OCI-LY1 (cell line): ENCODE data around the gene ZBTB16.
A peak's percentile ranks its signal among the peaks of the same experiment; 100 is the strongest.

Experiments used
- H2AFZ ChIP-seq: fragments of 200-600 bp; sonication (generic), shearing (Covaris generic); 2 replicates; pipeline ENCODE4 v1.6.0; 2014; ENCODE audit warnings: antibody characterized with exemption, mild to moderate bottlenecking, low read length
- H3F3A ChIP-seq: fragments of 200-600 bp; sonication (generic), shearing (Covaris generic); 2 replicates; pipeline ENCODE4 v1.6.0; 2014; ENCODE audit warnings: mild to moderate bottlenecking, antibody characterized with exemption, low read length, moderate library complexity; ENCODE audit not compliant: insufficient read depth
- H3K27ac ChIP-seq: fragments of 200-600 bp; sonication (generic); 2 replicates; pipeline ENCODE4 v1.5.1; 2014; ENCODE audit warnings: low read length, mixed run types, mild to moderate bottlenecking, low read depth; ENCODE audit not compliant: poor library complexity, severe bottlenecking
- H3K27me3 ChIP-seq: fragments of 200-600 bp; sonication (generic); 2 replicates; pipeline ENCODE4 v1.6.0; 2014; ENCODE audit warnings: antibody characterized with exemption, mild to moderate bottlenecking, low read length, moderate library complexity; ENCODE audit not compliant: insufficient read depth
- H3K36me3 ChIP-seq: fragments of 200-600 bp; sonication (generic); 2 replicates; pipeline ENCODE4 v1.6.1; 2014; ENCODE audit warnings: mild to moderate bottlenecking, antibody characterized with exemption, low read length, moderate library complexity, mixed read lengths; ENCODE audit not compliant: insufficient read depth
- H3K4me1 ChIP-seq: fragments of 200-600 bp; sonication (generic); 2 replicates; pipeline ENCODE4 v1.5.1; 2014; ENCODE audit warnings: mild to moderate bottlenecking, low read length, moderate library complexity; ENCODE audit not compliant: insufficient read depth, severe bottlenecking
- H3K4me2 ChIP-seq: fragments of 200-600 bp; sonication (generic), shearing (Covaris generic); 2 replicates; pipeline ENCODE4 v1.6.1; 2014; ENCODE audit warnings: low read length
- H3K4me3 ChIP-seq: fragments of 200-600 bp; sonication (generic); 2 replicates; pipeline ENCODE4 v1.5.1; 2014; ENCODE audit warnings: low read length, low read depth, mild to moderate bottlenecking, mixed read lengths; ENCODE audit not compliant: poor library complexity, severe bottlenecking
- H3K79me2 ChIP-seq: fragments of 200-600 bp; shearing (Covaris generic); 2 replicates; pipeline ENCODE4 v1.6.1; 2016; ENCODE audit warnings: mixed run types, low read length, mixed read lengths; ENCODE audit not compliant: insufficient read depth
- H3K9ac ChIP-seq: fragments of 200-600 bp; sonication (generic), shearing (Covaris generic); 2 replicates; pipeline ENCODE4 v1.6.1; 2014; ENCODE audit warnings: mild to moderate bottlenecking, low read length, mixed read lengths
- H3K9me2 ChIP-seq: fragments of 200-600 bp; sonication (generic), shearing (Covaris generic); 2 replicates; pipeline ENCODE4 v1.6.1; 2014; ENCODE audit warnings: low read depth, mild to moderate bottlenecking, low read length, mixed read lengths
- H3K9me3 ChIP-seq: fragments of 200-600 bp; shearing (Covaris generic); 2 replicates; pipeline ENCODE4 v1.6.1; 2014; ENCODE audit warnings: low read length, mixed read lengths
- H4K20me1 ChIP-seq: fragments of 200-600 bp; sonication (generic), shearing (Covaris generic); 2 replicates; pipeline ENCODE4 v1.6.0; 2016; ENCODE audit warnings: mild to moderate bottlenecking, low read length; ENCODE audit not compliant: insufficient read depth
- EZH2 ChIP-seq: fragments of 200-600 bp; sonication (generic), shearing (Covaris generic); IDR thresholded peaks from 2 replicates; pipeline ENCODE4 v1.8.0; 2017; ENCODE audit warnings: borderline replicate concordance, mixed run types, mild to moderate bottlenecking, antibody characterized with exemption, low read length, moderate library complexity, mixed read lengths
- TF ChIP-seq, protein P1 (sequence below): fragments of 200-600 bp; sonication (generic), shearing (Covaris generic); IDR thresholded peaks from 2 replicates; pipeline ENCODE4 v1.5.1; 2017; ENCODE audit warnings: mild to moderate bottlenecking, antibody characterized with exemption, low read length, moderate library complexity, mixed read lengths

The ZBTB16 gene

GRCh38 chr11:114026355-114026754 is 33.2 kb upstream of the ZBTB16 start:
- TF ChIP-seq, protein P1, sequence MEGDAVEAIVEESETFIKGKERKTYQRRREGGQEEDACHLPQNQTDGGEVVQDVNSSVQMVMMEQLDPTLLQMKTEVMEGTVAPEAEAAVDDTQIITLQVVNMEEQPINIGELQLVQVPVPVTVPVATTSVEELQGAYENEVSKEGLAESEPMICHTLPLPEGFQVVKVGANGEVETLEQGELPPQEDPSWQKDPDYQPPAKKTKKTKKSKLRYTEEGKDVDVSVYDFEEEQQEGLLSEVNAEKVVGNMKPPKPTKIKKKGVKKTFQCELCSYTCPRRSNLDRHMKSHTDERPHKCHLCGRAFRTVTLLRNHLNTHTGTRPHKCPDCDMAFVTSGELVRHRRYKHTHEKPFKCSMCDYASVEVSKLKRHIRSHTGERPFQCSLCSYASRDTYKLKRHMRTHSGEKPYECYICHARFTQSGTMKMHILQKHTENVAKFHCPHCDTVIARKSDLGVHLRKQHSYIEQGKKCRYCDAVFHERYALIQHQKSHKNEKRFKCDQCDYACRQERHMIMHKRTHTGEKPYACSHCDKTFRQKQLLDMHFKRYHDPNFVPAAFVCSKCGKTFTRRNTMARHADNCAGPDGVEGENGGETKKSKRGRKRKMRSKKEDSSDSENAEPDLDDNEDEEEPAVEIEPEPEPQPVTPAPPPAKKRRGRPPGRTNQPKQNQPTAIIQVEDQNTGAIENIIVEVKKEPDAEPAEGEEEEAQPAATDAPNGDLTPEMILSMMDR = peak; percentile 33; the same call in 1 of the 2 replicates
- no peak for TF ChIP-seq EZH2
- H3K9ac ChIP-seq = no peak overlapping the region
- H3K27me3 ChIP-seq = no peaks in the 10 kb centered on the region
- no peaks in the 10 kb centered on the region for H4K20me1 ChIP-seq
- no peak overlapping the region for H2AFZ ChIP-seq
- no peaks in the 10 kb centered on the region for H3F3A ChIP-seq
- no peak overlapping the region for H3K4me3 ChIP-seq
- H3K9me2 ChIP-seq = no peaks in the 10 kb centered on the region
- no peak overlapping the region for H3K27ac ChIP-seq
- H3K4me2 ChIP-seq = no peak overlapping the region
- H3K36me3 ChIP-seq = no peaks in the 10 kb centered on the region
- no peaks in the 10 kb centered on the region for H3K79me2 ChIP-seq
- H3K9me3 ChIP-seq = no peaks in the 10 kb centered on the region
- H3K4me1 ChIP-seq = no peaks in the 10 kb centered on the region

DNA sequence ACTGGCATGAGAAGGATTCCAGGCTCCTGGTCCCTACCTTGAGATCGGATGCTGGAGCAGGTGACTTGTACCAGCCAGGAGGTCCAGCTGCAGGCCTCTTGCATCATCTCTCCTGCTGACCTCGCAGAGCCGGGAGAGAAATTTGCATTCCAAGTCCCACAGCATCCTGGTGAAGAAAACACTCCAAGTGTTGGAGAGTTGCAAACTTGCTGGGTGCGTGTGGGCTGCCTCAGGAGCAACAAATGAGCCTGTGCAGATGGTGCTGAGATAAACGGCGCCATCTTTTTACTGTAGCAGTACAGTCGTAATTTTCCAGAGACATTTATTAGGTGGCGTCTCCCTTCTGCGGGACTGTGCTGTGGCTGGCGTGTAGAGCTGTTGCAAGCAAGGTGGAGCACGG is 32.1 kb upstream of the ZBTB16 start:
- Histone ChIP-seq H3K9me3 (no peaks in the 10 kb centered on the region), H3K27ac (no peak overlapping the region), H3K9me2 (no peaks in the 10 kb centered on the region), H3K4me3 (no peak overlapping the region), H3K79me2 (no peaks in the 10 kb centered on the region), H3K4me2 (no peak overlapping the region), H3K9ac (no peak overlapping the region), H3K4me1 (no peaks in the 10 kb centered on the region), H3K27me3 (no peaks in the 10 kb centered on the region), H3F3A (no peaks in the 10 kb centered on the region), H4K20me1 (no peaks in the 10 kb centered on the region), H3K36me3 (no peaks in the 10 kb centered on the region), H2AFZ (no peak overlapping the region)
- TF ChIP-seq, protein P1 = no peak
- TF ChIP-seq EZH2 = no peak

DNA sequence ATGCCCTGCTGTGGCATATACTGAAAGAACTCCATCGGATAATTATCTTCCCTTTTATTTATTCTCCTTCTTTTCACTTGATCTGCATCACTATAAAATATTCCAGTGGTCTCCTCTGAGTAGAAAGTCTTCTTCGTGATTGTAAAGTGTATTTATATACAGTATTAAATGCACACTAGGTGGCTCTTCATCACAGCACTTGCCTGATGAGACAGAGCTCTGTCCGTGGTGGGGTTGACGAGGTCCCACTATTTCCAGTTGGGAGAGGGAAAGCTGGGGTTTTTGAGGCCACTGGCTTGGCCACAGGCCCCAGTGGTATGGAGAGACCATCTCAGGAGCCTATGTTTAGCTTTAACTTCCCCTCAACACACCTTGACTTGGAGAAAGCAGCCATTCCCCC is 31.6 kb upstream of the ZBTB16 start:
- Histone ChIP-seq H3K9ac (no peak overlapping the region), H2AFZ (no peak overlapping the region), H4K20me1 (no peaks in the 10 kb centered on the region), H3K79me2 (no peaks in the 10 kb centered on the region), H3K4me2 (no peak overlapping the region), H3K27me3 (no peaks in the 10 kb centered on the region), H3K4me3 (no peak overlapping the region), H3K9me2 (no peaks in the 10 kb centered on the region), H3K4me1 (no peaks in the 10 kb centered on the region), H3K9me3 (no peaks in the 10 kb centered on the region), H3F3A (no peaks in the 10 kb centered on the region), H3K36me3 (no peaks in the 10 kb centered on the region), H3K27ac (no peak overlapping the region)
- no peak for TF ChIP-seq EZH2
- TF ChIP-seq, protein P1 = peak; percentile 33; the same call in 1 of the 2 replicates
